ENCODE measurements around the gene SYCP3. TPM values are rescaled to one million over a fixed set of nuclear protein-coding genes. Genes with fewer than 3 reads are reported as not detected.

The SYCP3 gene
- total RNA-seq, 6 experiments from 2014 or later = not detected

GRCh38 chr12:101697930-101698799 is 41.1 kb downstream of the SYCP3 start:
- H3K4me1 ChIP-seq = peaks cover 0 to 48% (median 6%) of the 10 kb centered on the region in 4 donors
- H3K9me3 ChIP-seq = no peaks in the 10 kb centered on the region
- no peaks in the 10 kb centered on the region for H3K36me3 ChIP-seq
- WGBS (ENCODE audit: insufficient coverage, low coverage, low lambda C conversion rate, missing lambda C conversion rate) = 0% methylated on average over 9 of the region's 67 CpGs
- no peaks in the 10 kb centered on the region for H3K27me3 ChIP-seq
- intact Hi-C loops (cut with DNase I) = no loop called here
- ATAC-seq (peak; percentile 61 to 75 (median 68)), DNase-seq (peak; percentile 80 to 91 (median 89))
- peak overlapping the region; percentile 79 to 87 (median 84) for H3K4me3 ChIP-seq
- peak overlapping the region; percentile 91 to 94 (median 94) for H3K27ac ChIP-seq
- TF ChIP-seq POLR2A (IDR thresholded peaks at IDR 0.05) = peak; percentile 53
- TF ChIP-seq CTCF (IDR thresholded peaks at IDR 0.05) = no peak

- peaks cover 0 to 43% (median 7%) of the 10 kb centered on the region in 4 donors for H3K4me1 ChIP-seq
- 0% methylated on average over 7 of the region's 80 CpGs for WGBS (ENCODE audit: insufficient coverage, low coverage, low lambda C conversion rate, missing lambda C conversion rate)
- peak; percentile 58 to 81 (median 71) for ATAC-seq
- H3K36me3 ChIP-seq = no peaks in the 10 kb centered on the region
- H3K4me3 ChIP-seq = peak within 1 kb of the TSS; percentile 79 to 87 (median 84)
- intact Hi-C loops (cut with DNase I) = no loop called here
- TF ChIP-seq CTCF (IDR thresholded peaks at IDR 0.05) (no peak), POLR2A (IDR thresholded peaks at IDR 0.05) (peak; percentile 35)
- DNase-seq = peak; percentile 83 to 93 (median 93)
- no peaks in the 10 kb centered on the region for H3K27me3 ChIP-seq
- no peaks in the 10 kb centered on the region for H3K9me3 ChIP-seq
- peak within 1 kb of the TSS; percentile 91 to 94 (median 94) for H3K27ac ChIP-seq
Observed at GRCh38 chr12:101697197-101697929, 41.9 kb downstream of the SYCP3 start, which contains the start of gene CHPT1. TSS of gene CHPT1 (plus strand) at chr12:101697640. CDS start at chr12:101697862, 222 bp downstream.

GRCh38 chr12:101696251-101697196 is 42.7 kb downstream of the SYCP3 start:
- no peaks in the 10 kb centered on the region for H3K36me3 ChIP-seq
- intact Hi-C loops (cut with DNase I) = no loop called here
- peak overlapping the region; percentile 91 to 94 (median 94) for H3K27ac ChIP-seq

More at GRCh38 chr12:101696251-101697196, 42.7 kb downstream of the SYCP3 start:
- Histone ChIP-seq H3K27me3 (no peaks in the 10 kb centered on the region), H3K4me1 (peaks cover 0 to 43% (median 11%) of the 10 kb centered on the region in 4 donors), H3K9me3 (no peaks in the 10 kb centered on the region), H3K4me3 (peak overlapping the region; percentile 79 to 87 (median 84))
- WGBS (ENCODE audit: insufficient coverage, low coverage, low lambda C conversion rate, missing lambda C conversion rate) = 25% methylated on average over 14 of the region's 18 CpGs
- ATAC-seq (peak; percentile 64 to 78 (median 74)), DNase-seq (peak; percentile 77 to 91 (median 89))
- no peak for TF ChIP-seq POLR2A (IDR thresholded peaks at IDR 0.05)
- no peak for TF ChIP-seq CTCF (IDR thresholded peaks at IDR 0.05)
